Measurements from ENCODE around the gene WFDC10A.

Gene WFDC10A

GRCh38 chr20:45617591-45617990, 11.9 kb upstream of the WFDC10A start:
- no peak for DNase-seq (ENCODE audit: low spot score)
- ChIA-PET CTCF (interaction anchor here (0.7 to 2.5 kb wide), 5 partner anchors 11 to 324 kb away, joined by 3 to 14 read pairs (median 4); partner anchors contain the start of gene WFDC10A), POLR2A (ENCODE audit: low non-redundant PET) (no interaction called here)
- no peak for TF ChIP-seq CTCF (conservative IDR thresholded peaks at IDR 0.05; ENCODE audit: low read depth)
- no peak overlapping the region for H3K27ac ChIP-seq

- ChIA-PET CTCF (interaction anchor here (0.8 kb wide), 1 partner anchor 223 kb away, joined by 3 read pairs; no protein-coding TSS in a partner anchor), POLR2A (ENCODE audit: low non-redundant PET) (no interaction called here)
- no peak for TF ChIP-seq CTCF (conservative IDR thresholded peaks at IDR 0.05; ENCODE audit: low read depth)
- no peak overlapping the region for H3K27ac ChIP-seq
- no peak for DNase-seq (ENCODE audit: low spot score)
These were observed 7.9 kb upstream of the WFDC10A start for GRCh38 chr20:45621593-45621992.

- no peak overlapping the region for H3K27ac ChIP-seq
- POLR2A ChIA-PET (ENCODE audit: low non-redundant PET), result interaction anchor here (0.6 kb wide), 1 partner anchor 61 kb away, joined by 6 read pairs; no protein-coding TSS in a partner anchor
- no peak for TF ChIP-seq CTCF (conservative IDR thresholded peaks at IDR 0.05; ENCODE audit: low read depth)
- no peak for DNase-seq (ENCODE audit: low spot score)
- CTCF ChIA-PET, result interaction anchor here (1.0 to 2.7 kb wide), 2 partner anchors 145 to 253 kb away, joined by 5 to 12 read pairs; no protein-coding TSS in a partner anchor
These were observed 3.0 kb upstream of the WFDC10A start for GRCh38 chr20:45626540-45626939.

- no peak overlapping the region for H3K27ac ChIP-seq
- TF ChIP-seq CTCF (conservative IDR thresholded peaks at IDR 0.05; ENCODE audit: low read depth), result no peak
- ChIA-PET POLR2A (ENCODE audit: low non-redundant PET) (no interaction called here), CTCF (interaction anchor here (0.5 to 1.3 kb wide), 7 partner anchors 10 to 834 kb away, joined by 3 to 8 read pairs (median 4); no protein-coding TSS in a partner anchor)
- DNase-seq (ENCODE audit: low spot score), result no peak
These were observed 832 bp downstream of the WFDC10A start for GRCh38 chr20:45630371-45630770.

- ChIA-PET POLR2A (ENCODE audit: low non-redundant PET) (no interaction called here), CTCF (no interaction called here)
- TF ChIP-seq CTCF (conservative IDR thresholded peaks at IDR 0.05; ENCODE audit: low read depth), result no peak
- DNase-seq (ENCODE audit: low spot score), result no peak
- H3K27ac ChIP-seq, result no peak within 1 kb of the TSS
These were observed 1.6 kb downstream of the WFDC10A start, which contains the start of gene WFDC9 for GRCh38 chr20:45631184-45631583. Gene WFDC9 (minus strand): TSS chr20:45631284. CDS start chr20:45610181, 21,103 bp downstream.

- ChIA-PET CTCF (no interaction called here), POLR2A (ENCODE audit: low non-redundant PET) (no interaction called here)
- DNase-seq (ENCODE audit: low spot score), result no peak
- H3K27ac ChIP-seq, result no peak overlapping the region
- no peak for TF ChIP-seq CTCF (conservative IDR thresholded peaks at IDR 0.05; ENCODE audit: low read depth)
These were observed 7.0 kb downstream of the WFDC10A start for GRCh38 chr20:45636513-45636912.
